ENCODE data around the gene COL23A1. TPM values are rescaled to one million over a fixed set of nuclear protein-coding genes. Genes with fewer than 3 reads are reported as not detected.

Gene COL23A1
- total RNA-seq, 1 donor from 2014 or later, result 0.12 TPM

DNA sequence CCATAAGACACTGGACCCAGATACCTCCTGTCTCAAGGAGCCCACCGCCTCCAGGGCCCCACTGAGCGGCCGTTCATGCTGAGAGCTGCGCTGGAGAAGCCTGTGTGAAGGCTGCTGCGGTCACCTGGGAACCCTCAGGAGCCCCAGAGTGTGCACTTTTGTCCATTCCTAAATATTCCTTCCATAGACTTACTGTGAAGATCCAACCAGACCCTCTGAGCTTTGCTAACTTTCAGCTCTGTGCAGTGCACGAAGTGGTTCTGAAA lies 119.5 kb downstream of the COL23A1 start:
- Mint-ChIP-seq H3K4me1 (ENCODE audit: low read depth) (peaks cover 15% of the 10 kb centered on the region), H3K27ac (ENCODE audit: unreplicated experiment) (no peak overlapping the region), H3K4me3 (ENCODE audit: unreplicated experiment) (no peak overlapping the region), H3K9me3 (ENCODE audit: low read depth) (peaks cover 10% of the 10 kb centered on the region), H3K27me3 (ENCODE audit: low read depth) (no peaks in the 10 kb centered on the region), H3K36me3 (ENCODE audit: low read depth) (no peaks in the 10 kb centered on the region)
- TF ChIP-seq, protein P1, sequence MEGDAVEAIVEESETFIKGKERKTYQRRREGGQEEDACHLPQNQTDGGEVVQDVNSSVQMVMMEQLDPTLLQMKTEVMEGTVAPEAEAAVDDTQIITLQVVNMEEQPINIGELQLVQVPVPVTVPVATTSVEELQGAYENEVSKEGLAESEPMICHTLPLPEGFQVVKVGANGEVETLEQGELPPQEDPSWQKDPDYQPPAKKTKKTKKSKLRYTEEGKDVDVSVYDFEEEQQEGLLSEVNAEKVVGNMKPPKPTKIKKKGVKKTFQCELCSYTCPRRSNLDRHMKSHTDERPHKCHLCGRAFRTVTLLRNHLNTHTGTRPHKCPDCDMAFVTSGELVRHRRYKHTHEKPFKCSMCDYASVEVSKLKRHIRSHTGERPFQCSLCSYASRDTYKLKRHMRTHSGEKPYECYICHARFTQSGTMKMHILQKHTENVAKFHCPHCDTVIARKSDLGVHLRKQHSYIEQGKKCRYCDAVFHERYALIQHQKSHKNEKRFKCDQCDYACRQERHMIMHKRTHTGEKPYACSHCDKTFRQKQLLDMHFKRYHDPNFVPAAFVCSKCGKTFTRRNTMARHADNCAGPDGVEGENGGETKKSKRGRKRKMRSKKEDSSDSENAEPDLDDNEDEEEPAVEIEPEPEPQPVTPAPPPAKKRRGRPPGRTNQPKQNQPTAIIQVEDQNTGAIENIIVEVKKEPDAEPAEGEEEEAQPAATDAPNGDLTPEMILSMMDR (IDR thresholded peaks at IDR 0.05), result no peak
- no peak for DNase-seq (ENCODE audit: low spot score)

DNA sequence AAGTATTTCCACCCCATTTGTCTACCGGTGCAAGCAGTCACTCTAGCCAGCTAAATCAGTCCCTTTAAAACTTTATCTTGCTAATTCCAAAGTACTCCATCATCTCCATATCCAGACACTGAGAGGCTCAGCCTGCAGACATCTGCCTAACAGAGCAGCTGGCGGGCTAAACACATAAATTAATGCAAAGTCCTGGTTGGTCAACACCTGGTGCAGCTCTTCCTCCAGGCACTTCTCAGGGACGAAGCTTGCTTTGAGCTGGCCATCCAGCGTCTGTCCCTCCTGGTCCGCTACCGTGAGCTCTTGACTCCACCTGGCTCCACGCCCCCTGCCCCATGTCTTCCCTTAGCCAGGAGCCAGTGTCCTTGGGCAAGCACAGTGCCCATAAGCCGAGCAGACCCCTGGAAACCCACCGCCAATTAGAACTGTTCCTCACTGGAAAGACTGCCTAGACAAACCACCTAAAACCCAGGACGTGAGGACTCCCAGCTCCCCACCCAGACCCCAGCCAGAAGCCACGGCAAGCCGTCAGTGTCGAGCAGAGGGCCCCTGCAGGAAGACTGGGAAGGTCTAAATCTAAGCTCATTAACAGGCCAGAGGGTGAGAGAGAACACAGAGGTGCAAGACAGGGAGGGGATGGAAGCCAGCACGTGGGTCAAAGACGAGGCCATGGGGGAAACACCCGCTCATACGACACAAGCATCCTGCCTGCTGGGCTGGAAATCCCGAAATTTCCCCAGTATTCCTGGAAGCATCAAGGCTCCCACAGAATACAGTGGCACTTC lies 120.0 kb downstream of the COL23A1 start:
- TF ChIP-seq, protein P1 (IDR thresholded peaks at IDR 0.05), result no peak
- DNase-seq (ENCODE audit: low spot score), result no peak
- Mint-ChIP-seq H3K36me3 (ENCODE audit: low read depth) (no peaks in the 10 kb centered on the region), H3K4me3 (ENCODE audit: unreplicated experiment) (no peak overlapping the region), H3K4me1 (ENCODE audit: low read depth) (peaks cover 15% of the 10 kb centered on the region), H3K9me3 (ENCODE audit: low read depth) (peaks cover 7% of the 10 kb centered on the region), H3K27ac (ENCODE audit: unreplicated experiment) (no peak overlapping the region), H3K27me3 (ENCODE audit: low read depth) (no peaks in the 10 kb centered on the region)

DNA sequence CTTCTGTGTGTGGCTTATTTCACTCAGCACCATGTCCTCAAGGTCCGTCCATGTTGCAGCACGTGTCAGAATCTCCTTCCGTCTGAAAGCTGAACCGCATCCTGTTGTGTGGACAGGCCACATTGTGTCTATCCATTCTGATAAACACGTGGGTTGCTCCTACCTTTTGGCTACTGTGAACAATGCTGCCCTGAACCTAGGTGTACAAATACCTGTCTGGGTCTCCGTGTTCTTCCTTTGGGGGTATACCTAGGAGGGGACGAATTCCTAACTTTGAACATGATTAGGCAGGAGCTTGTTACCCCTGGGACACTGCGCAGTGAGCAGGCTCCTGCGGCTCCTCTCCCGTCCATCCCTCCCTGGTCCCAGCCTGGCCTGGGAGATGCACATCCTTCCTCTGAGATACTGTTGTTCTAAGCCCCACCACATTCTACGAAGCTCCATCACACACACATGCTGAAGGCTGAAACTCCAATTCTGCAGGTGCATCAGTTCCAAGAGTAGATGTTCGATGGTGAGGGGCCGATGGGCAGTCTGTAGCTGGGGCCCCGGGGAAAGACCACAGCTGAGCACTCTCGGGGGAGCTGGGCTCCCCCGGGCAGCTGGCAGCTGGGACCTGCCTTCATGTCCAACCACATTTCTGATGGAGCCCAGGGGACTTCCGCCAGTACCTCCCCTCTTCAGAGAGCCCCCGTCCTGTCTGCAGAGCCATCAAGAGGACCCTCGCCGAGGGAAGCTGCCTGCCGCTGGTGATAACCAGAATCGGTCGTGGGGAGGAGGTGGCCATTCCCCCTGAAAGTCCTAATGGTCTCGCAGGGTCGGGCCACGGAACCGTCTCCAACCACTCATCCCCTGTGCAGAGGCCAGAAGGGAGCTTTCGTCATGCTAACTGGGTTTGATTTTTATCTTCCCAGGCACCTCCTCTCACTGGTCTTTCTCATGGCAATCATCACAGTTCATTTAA lies 120.9 kb downstream of the COL23A1 start:
- Mint-ChIP-seq H3K9me3 (ENCODE audit: low read depth) (no peaks in the 10 kb centered on the region), H3K4me3 (ENCODE audit: unreplicated experiment) (no peak overlapping the region), H3K27me3 (ENCODE audit: low read depth) (no peaks in the 10 kb centered on the region), H3K27ac (ENCODE audit: unreplicated experiment) (no peak overlapping the region), H3K4me1 (ENCODE audit: low read depth) (peaks cover 15% of the 10 kb centered on the region), H3K36me3 (ENCODE audit: low read depth) (no peaks in the 10 kb centered on the region)
- DNase-seq (ENCODE audit: low spot score), result no peak
- TF ChIP-seq, protein P1 (IDR thresholded peaks at IDR 0.05), result no peak

DNA sequence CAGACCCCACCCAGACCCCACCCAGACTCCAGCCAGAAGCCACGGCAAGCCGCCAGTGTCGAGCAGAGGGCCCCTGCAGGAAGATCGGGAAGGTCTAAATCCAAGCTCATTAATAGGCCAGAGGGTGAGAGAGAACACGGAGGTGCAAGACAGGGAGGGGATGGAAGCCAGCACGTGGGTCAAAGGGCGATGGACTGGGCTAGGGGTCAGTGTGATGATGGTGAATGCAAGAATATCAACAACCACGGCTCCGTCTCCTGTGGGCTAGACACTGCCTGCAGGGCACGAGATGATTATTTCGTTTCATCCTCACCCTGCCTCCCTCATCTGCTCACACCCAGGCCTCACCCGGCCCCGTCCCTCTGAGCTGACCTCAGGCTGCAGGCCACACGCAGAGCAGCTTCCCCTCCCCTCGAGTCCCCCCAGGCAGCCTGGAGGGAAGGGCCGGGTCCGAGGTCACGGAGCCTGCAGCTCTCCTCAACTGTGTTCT lies 122.0 kb downstream of the COL23A1 start:
- TF ChIP-seq, protein P1 (IDR thresholded peaks at IDR 0.05), result no peak
- Mint-ChIP-seq H3K9me3 (ENCODE audit: low read depth) (no peaks in the 10 kb centered on the region), H3K36me3 (ENCODE audit: low read depth) (no peaks in the 10 kb centered on the region), H3K27me3 (ENCODE audit: low read depth) (no peaks in the 10 kb centered on the region), H3K4me1 (ENCODE audit: low read depth) (peaks cover 15% of the 10 kb centered on the region), H3K4me3 (ENCODE audit: unreplicated experiment) (no peak overlapping the region), H3K27ac (ENCODE audit: unreplicated experiment) (no peak overlapping the region)
- DNase-seq (ENCODE audit: low spot score), result no peak

DNA sequence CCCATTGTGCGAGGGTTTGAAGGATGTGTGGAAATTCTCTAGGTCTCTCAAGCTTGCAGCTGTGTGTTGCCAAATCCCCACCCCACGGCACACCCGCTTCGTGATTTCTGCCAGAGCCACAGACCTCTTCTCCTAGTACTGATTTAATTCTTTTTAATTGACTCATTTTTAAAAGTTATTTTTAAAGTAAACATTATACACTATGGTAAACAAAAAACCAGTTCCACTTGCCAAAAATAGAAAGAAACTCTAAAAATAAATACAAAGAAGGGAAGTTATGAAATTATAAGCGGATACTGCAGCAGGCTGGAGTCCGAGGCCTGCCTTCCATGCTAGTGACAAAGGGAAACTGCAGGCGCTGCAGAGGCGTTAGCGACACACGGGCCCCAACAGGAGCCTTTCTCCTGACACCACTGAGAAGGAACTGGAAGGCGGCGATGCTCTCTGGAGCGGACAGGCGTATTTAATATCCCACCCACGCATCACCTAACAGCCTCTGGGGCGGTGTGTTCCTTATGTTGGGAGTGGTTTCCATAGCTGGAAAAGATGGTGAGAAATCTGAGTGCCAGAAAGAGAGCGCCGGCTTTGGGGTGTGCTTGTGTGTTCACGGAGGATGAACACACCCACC lies 122.5 kb downstream of the COL23A1 start:
- DNase-seq (ENCODE audit: low spot score), result no peak
- Mint-ChIP-seq H3K36me3 (ENCODE audit: low read depth) (no peaks in the 10 kb centered on the region), H3K27me3 (ENCODE audit: low read depth) (no peaks in the 10 kb centered on the region), H3K4me3 (ENCODE audit: unreplicated experiment) (no peak overlapping the region), H3K27ac (ENCODE audit: unreplicated experiment) (peak overlapping the region; percentile 17), H3K9me3 (ENCODE audit: low read depth) (no peaks in the 10 kb centered on the region), H3K4me1 (ENCODE audit: low read depth) (peaks cover 15% of the 10 kb centered on the region)
- TF ChIP-seq, protein P1 (IDR thresholded peaks at IDR 0.05), result no peak

Measured in chondrocyte (in vitro differentiated cells).